ENCODE data around the gene PAIP2B. TPM values are rescaled to one million over a fixed set of nuclear protein-coding genes. Genes with fewer than 3 reads are reported as not detected.
"Not testable (repeated sequence)": the region's sequence is repeated elsewhere in the genome, so short reads cannot be mapped to it uniquely, and the experiment has no call there.

PAIP2B gene
- total RNA-seq, 1 donor from 2014 or later, result 25.1 TPM

GRCh38 chr2:71190656-71191569, 36.0 kb downstream of the PAIP2B start:
- TF ChIP-seq, protein P1, sequence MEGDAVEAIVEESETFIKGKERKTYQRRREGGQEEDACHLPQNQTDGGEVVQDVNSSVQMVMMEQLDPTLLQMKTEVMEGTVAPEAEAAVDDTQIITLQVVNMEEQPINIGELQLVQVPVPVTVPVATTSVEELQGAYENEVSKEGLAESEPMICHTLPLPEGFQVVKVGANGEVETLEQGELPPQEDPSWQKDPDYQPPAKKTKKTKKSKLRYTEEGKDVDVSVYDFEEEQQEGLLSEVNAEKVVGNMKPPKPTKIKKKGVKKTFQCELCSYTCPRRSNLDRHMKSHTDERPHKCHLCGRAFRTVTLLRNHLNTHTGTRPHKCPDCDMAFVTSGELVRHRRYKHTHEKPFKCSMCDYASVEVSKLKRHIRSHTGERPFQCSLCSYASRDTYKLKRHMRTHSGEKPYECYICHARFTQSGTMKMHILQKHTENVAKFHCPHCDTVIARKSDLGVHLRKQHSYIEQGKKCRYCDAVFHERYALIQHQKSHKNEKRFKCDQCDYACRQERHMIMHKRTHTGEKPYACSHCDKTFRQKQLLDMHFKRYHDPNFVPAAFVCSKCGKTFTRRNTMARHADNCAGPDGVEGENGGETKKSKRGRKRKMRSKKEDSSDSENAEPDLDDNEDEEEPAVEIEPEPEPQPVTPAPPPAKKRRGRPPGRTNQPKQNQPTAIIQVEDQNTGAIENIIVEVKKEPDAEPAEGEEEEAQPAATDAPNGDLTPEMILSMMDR (IDR thresholded peaks at IDR 0.05; ENCODE audit: unreplicated experiment), result peak; percentile 20
- DNase-seq (ENCODE audit: low spot score, unreplicated experiment), result no peak
- H3K9me3 Mint-ChIP-seq (ENCODE audit: low read depth), result peaks cover 15% of the 10 kb centered on the region
- no peak overlapping the region for H3K4me3 Mint-ChIP-seq (ENCODE audit: low read depth)
- no peaks in the 10 kb centered on the region for H3K4me1 Mint-ChIP-seq (ENCODE audit: low read depth)
- H3K27ac Mint-ChIP-seq, result no peak overlapping the region
- no peaks in the 10 kb centered on the region for H3K27me3 Mint-ChIP-seq
- H3K36me3 Mint-ChIP-seq (ENCODE audit: insufficient read depth), result peaks cover 30% of the 10 kb centered on the region

DNA sequence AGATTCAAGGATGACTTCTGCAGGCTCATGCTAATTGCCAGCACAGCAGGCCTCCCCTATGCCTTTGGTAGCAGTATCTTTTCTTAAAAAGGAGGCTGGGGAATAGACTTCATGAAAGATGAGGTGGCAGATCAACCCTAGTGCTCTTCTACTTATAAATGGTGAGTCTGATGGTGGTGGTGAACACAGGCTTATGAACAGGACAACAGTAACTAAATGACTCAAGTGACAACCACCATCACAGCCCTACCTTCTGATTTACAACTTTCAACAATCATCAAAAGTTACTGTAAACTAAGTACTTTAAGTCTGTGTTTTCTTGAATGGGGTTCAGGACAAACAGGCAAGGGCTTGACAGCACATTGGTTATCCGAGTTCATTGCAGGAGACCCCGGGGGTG, 39.3 kb downstream of the PAIP2B start:
- TF ChIP-seq, protein P1 (IDR thresholded peaks at IDR 0.05; ENCODE audit: unreplicated experiment), result no peak
- Mint-ChIP-seq H3K4me3 (ENCODE audit: low read depth) (no peak overlapping the region), H3K27me3 (no peaks in the 10 kb centered on the region), H3K4me1 (ENCODE audit: low read depth) (no peaks in the 10 kb centered on the region), H3K36me3 (ENCODE audit: insufficient read depth) (peaks cover 4% of the 10 kb centered on the region), H3K27ac (no peak overlapping the region), H3K9me3 (ENCODE audit: low read depth) (no peaks in the 10 kb centered on the region)
- no peak for DNase-seq (ENCODE audit: low spot score, unreplicated experiment)

DNA sequence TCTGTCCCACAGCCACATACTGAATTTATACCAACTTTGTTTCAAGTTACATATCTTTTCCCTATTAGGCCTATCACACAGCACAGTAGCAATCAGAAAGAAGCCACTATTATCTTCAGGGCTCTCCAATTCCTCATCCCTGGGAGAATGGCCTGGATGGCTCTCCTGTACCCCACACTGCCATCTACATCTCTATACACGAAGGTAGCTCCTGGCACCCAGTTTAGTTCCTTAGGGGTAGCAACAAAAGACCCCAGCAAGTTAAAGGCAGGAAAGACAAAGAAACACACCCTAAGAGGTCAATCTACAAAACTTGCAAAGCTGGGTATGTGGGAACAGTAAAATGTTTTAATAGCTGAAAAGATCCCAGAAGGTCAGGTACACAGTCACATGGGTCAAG, 39.9 kb downstream of the PAIP2B start:
- TF ChIP-seq, protein P1 (IDR thresholded peaks at IDR 0.05; ENCODE audit: unreplicated experiment), result no peak
- no peaks in the 10 kb centered on the region for H3K9me3 Mint-ChIP-seq (ENCODE audit: low read depth)
- no peak overlapping the region for H3K4me3 Mint-ChIP-seq (ENCODE audit: low read depth)
- no peaks in the 10 kb centered on the region for H3K4me1 Mint-ChIP-seq (ENCODE audit: low read depth)
- peaks cover 4% of the 10 kb centered on the region for H3K36me3 Mint-ChIP-seq (ENCODE audit: insufficient read depth)
- H3K27me3 Mint-ChIP-seq, result no peaks in the 10 kb centered on the region
- no peak for DNase-seq (ENCODE audit: low spot score, unreplicated experiment)
- H3K27ac Mint-ChIP-seq, result peak overlapping the region; percentile 25

GRCh38 chr2:71183306-71184115, 43.4 kb downstream of the PAIP2B start:
- not testable (repeated sequence) for DNase-seq (ENCODE audit: low spot score, unreplicated experiment); H3K36me3 Mint-ChIP-seq (ENCODE audit: insufficient read depth); H3K4me3 Mint-ChIP-seq (ENCODE audit: low read depth); H3K4me1 Mint-ChIP-seq (ENCODE audit: low read depth); H3K27ac Mint-ChIP-seq; H3K27me3 Mint-ChIP-seq; H3K9me3 Mint-ChIP-seq (ENCODE audit: low read depth)

GRCh38 chr2:71181316-71181715, 45.6 kb downstream of the PAIP2B start:
- Mint-ChIP-seq H3K27me3 (peaks cover 3% of the 10 kb centered on the region), H3K4me3 (ENCODE audit: low read depth) (no peak overlapping the region), H3K9me3 (ENCODE audit: low read depth) (no peaks in the 10 kb centered on the region), H3K36me3 (ENCODE audit: insufficient read depth) (no peaks in the 10 kb centered on the region), H3K4me1 (ENCODE audit: low read depth) (no peaks in the 10 kb centered on the region), H3K27ac (no peak overlapping the region)
- DNase-seq (ENCODE audit: low spot score, unreplicated experiment), result no peak
- TF ChIP-seq, protein P1 (IDR thresholded peaks at IDR 0.05; ENCODE audit: unreplicated experiment), result no peak

DNA sequence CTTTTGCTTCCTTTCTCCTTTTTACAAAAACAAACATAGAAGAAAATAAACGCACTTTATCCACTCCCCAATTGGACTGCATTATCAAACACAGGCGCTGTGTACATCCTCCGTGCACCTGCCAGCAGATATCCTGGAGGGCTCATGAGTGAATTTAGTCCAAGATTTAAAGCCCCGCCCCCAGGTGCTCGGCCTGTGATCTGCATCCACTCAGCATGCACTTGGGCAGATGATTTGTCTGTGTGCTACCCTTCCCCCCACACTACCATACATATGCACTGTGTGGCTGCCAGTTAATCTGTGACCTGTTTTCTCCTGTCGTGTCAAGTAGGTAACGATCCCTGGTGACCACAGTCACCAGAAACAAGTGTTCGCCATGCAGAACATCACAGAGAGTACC, 48.1 kb downstream of the PAIP2B start:
- H3K36me3 Mint-ChIP-seq (ENCODE audit: insufficient read depth); H3K9me3 Mint-ChIP-seq (ENCODE audit: low read depth); H3K27ac Mint-ChIP-seq; H3K4me1 Mint-ChIP-seq (ENCODE audit: low read depth); H3K4me3 Mint-ChIP-seq (ENCODE audit: low read depth); DNase-seq (ENCODE audit: low spot score, unreplicated experiment); H3K27me3 Mint-ChIP-seq: not testable (repeated sequence)

All from progenitor cell of endocrine pancreas (in vitro differentiated cells).